ENCODE measurements around the gene MYO3B.

- TF ChIP-seq CEBPB (IDR thresholded peaks at IDR 0.05): no peak
- no peak for TF ChIP-seq USF1 (IDR thresholded peaks at IDR 0.05)
- TF ChIP-seq, protein P1, sequence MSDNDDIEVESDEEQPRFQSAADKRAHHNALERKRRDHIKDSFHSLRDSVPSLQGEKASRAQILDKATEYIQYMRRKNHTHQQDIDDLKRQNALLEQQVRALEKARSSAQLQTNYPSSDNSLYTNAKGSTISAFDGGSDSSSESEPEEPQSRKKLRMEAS (IDR thresholded peaks at IDR 0.05): no peak
- no peak for TF ChIP-seq YY1 (IDR thresholded peaks at IDR 0.05; ENCODE audit: low read depth)
- no peak for TF ChIP-seq RAD21 (IDR thresholded peaks at IDR 0.05; ENCODE audit: low read depth)
- TF ChIP-seq EP300 (IDR thresholded peaks at IDR 0.05; ENCODE audit: borderline replicate concordance): no peak
- no peak for TF ChIP-seq NFIC (IDR thresholded peaks at IDR 0.05)
- no peak for TF ChIP-seq REST (IDR thresholded peaks at IDR 0.05; ENCODE audit: low read depth)
- TF ChIP-seq TEAD4 (IDR thresholded peaks at IDR 0.05): no peak
These were observed 410.0 kb downstream of the MYO3B start for GRCh38 chr2:170587922-170588321.
